ENCODE data around the gene WDR31.
"Not testable (repeated sequence)": the region's sequence is repeated elsewhere in the genome, so short reads cannot be mapped to it uniquely, and the experiment has no call there.

The WDR31 gene

DNA sequence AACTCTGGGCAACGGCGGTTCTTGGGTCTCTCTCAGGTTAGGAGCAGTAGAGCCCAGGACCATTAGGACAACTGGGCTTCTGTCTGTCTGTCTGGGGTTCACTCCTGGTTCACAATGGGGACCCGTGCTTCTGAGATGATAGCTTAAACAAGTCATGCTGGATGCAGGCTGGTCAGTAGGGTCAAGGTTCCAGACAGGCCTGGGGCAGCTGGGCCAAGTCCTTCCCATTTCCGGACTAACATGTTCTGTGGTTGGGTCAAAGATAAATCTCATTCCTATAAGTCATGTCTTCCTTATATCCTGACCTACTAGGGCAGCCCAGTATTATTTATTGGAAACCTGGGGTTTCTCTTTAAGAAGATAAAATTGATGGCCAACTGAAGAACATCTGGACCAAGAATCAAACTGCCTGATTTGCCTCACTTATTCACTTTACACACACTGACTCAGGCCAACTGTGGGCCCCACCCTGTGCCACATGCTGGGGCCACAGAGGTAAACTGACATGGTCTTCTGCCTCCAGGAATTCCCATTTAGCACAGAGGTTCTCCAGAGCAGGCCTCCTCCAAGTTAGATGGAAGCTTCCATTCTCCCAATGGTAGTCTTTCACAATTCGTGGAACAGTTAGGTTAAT, 28.4 kb upstream of the WDR31 start:
- no peak for DNase-seq

- DNase-seq = not testable (repeated sequence)
These were observed 25.6 kb upstream of the WDR31 start for GRCh38 chr9:113365652-113366051.

GRCh38 chr9:113364951-113365350, 24.9 kb upstream of the WDR31 start:
- no peak for DNase-seq

DNA sequence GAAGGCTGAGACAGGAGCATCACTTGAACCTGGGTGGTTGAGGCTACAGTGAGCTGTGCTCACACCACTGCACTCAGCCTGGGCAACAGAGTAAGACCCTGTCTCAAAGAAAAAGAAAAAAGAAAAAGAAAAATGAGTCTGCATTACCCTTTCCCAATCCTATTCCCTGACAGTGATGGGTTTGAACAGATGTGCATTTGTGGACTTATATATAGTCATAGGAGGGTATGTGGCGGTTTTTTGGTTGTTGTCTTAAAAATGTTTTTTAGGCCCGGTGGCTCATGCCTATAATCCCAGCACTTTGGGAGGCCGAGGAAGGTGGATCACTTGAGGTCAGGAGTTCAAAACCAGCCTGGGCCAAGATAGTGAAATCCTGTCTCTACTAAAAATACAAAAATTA, 23.3 kb upstream of the WDR31 start:
- no peak for DNase-seq

DNA sequence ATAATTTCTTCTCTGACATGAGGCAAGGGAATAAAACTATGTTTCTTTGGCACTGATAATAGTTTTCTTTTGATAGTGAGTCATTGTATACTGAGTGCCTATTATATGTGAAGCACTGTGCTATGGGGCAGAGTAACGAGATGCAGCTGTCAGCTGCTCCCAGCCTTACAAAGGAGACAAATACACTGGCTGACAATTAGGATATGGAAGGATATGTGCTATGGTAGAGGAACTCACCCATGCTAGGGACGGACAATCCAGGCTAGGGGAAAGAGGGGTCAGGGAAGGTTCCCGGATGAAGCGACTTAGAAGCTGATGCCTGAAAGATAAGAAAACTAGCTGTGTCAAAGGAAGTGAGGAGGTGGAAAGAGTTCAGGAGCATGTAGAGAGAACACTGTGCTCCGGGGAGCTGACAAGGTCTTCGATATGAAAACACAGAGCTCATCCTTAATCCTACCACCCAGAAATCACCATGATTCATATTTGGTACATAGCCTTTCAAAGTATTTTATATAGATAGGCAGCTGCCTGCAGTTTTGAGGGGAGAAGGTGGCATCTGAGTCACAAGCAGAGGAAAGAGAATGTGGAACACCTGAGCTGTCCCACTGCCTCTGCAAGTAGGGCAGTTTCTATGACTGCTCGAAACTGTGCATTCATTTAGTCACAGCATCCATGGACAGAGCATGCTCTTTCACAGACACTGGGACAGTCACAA, 21.4 kb upstream of the WDR31 start:
- no peak for DNase-seq

- DNase-seq = no peak
These were observed 20.3 kb upstream of the WDR31 start for GRCh38 chr9:113360242-113360842.

DNA sequence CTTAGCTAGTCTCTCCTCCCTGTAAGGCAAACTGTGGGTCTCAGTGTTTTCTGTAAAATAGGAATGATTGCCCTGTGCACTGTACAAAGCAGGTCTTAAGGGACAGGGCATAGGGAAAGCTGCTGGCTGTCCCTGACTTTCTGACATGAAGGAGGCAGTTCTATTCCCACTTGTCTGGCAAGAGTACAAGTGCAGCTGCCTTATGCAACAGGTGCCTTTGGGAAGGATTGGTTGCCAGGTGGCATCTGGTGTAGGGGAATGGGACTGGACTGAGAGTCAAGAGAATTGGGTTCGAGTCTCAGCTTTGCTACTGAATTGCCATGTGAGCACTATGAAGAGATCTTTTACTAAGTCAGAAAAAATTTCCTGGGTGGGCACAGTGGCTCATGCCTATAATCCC, 19.3 kb upstream of the WDR31 start:
- no peak for DNase-seq

GRCh38 chr9:113356686-113357292, 16.7 kb upstream of the WDR31 start:
- DNase-seq = no peak

DNA sequence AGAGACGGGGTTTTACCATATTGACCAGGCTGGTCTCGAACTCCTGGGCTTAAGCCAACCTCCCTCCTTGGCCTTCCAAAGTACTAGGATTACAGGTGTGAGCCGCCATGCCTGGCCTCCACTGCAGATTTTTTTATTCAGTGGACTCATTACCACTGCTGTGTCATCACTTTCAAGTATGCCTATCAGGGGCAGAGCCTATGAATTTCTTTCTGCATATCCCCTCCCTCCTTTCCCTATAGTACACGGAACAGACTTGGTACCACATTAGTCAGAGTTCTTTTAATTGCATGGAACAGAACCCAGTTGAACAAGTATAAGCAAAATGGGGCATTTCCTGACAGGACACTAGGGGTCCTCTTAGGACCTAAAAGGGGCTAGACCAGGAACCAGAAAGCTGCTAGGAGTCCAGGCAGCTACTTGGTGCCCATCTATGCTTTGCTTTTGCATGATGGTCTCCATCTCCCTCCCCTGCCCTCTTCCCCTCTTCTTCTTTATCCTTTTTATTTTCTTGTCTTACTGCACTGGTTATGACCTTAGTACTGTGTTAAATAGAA, 15.0 kb upstream of the WDR31 start:
- DNase-seq = no peak

DNA sequence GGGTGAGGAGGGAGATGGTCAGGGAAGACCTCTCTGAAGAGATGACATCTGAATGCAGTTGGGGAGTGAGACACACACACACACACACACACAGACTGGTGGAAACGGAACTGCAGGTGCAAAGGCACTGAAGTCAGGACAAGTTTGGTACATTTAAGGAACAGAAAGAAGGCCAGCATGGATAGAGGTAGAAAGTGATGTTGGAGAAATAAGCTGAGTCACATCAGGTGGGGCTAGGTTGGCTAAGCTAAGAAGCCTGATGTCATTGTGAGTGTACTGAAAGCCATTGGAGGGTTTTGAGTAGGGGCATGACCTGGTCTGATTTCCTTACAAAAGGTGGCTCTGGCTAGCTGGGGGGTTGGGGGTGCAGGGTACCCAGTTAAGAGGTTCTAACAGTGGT, 12.3 kb upstream of the WDR31 start:
- DNase-seq = no peak

DNA sequence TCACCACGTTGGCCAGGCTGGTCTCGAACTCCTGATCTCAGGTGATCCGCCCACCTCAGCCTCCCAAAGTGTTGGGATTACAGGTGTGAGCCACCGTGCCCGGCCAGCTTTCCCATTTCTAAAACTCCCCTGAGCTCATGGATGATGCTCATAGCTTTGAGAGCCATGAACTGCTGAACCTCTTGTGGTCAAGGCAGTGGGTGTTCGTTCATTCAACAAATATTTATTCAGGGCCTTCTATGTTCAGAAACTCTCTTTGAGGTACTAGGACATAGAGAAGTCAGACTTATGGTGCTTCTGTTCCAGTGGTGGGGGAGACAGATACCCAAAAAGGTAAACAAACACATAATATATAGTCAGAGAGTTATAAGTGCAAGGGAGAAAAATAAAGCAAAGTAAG, 11.9 kb upstream of the WDR31 start:
- no peak for DNase-seq

- no peak for DNase-seq
These were observed 10.9 kb upstream of the WDR31 start for GRCh38 chr9:113350937-113351336.

GRCh38 chr9:113350107-113350661, 10.1 kb upstream of the WDR31 start:
- no peak for DNase-seq

- no peak for DNase-seq
These were observed 9.5 kb upstream of the WDR31 start, which contains the start of gene BSPRY for GRCh38 chr9:113349445-113350094. BSPRY (plus strand) TSS chr9:113349541; CDS start chr9:113349580, 39 bp downstream.

GRCh38 chr9:113349066-113349444, 9.0 kb upstream of the WDR31 start:
- DNase-seq = no peak

DNA sequence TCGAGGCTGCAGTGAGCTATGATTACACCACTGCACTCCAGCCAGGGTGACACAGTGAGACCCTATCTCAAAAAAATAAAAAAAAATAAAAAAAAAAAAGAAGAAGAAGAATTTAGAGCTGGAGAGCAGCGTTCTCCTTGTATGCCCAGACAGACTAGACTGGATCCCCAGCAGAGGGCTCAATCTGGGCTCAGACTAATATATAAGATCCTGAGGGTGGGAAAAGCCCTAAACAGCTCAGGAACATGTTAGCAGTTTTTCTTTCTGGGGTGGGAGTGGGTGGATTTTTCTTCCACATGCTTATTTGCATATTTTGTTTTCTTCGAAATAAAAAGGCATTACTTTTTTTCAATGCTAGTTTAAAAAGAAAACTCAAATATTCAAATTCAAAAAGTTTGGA, 8.4 kb upstream of the WDR31 start:
- DNase-seq = no peak

- no peak for DNase-seq
These were observed 5.6 kb upstream of the WDR31 start for GRCh38 chr9:113345671-113346070.

GRCh38 chr9:113345190-113345589, 5.1 kb upstream of the WDR31 start:
- DNase-seq = no peak

GRCh38 chr9:113343732-113344231, 3.7 kb upstream of the WDR31 start:
- no peak for DNase-seq

DNA sequence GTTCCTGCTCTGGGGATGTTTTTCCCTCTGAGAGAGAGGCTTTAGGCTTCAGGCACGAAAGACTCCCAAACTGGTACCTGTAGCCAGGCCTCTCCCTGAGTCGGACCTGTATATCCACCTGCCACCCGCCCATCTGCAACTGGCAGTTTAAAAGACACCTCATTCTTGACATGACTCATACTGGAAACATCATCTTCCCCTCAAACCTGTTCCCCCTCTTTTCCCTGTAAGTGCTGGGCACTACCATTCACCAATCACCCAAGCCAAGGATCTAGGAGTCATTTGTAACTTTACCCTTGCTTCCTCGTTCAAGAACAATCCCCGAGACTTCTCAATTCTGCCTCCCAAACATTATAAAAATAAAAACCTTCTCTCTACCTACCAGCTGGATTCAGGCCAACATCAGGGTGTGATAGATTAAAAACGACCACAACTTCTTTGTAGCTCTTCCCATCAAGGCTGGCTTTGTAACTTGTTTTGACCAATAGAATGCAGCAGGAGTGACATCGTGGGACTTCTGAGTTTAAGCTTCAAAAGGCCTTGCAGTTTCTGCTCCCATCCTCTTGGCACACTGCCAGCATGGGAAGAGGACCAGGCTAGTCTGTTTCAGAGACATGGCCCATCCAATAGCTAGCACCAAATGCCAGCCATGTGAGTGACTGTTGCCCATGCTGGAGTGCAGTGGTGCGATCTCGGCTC, 1.8 kb upstream of the WDR31 start:
- no peak for DNase-seq

DNA sequence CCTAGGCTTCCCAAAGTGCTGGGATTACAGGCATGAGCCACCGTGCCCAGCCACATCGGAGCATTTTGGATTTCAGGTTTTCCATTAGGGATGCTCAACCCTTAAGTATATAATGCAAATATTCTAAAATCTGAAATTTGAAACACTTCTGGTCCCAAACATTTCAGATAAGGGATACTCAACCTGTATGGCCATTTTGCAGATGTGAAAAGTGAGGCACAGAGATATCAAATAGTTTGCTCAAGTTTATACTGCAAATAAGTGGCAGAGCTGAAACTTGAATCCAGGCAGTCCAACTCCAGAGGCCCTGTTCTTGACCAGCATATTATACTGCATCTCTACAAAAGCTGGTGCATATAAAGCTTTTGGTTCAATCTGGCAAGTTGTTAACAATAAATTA, 2.4 kb downstream of the WDR31 start:
- no peak for DNase-seq

DNA sequence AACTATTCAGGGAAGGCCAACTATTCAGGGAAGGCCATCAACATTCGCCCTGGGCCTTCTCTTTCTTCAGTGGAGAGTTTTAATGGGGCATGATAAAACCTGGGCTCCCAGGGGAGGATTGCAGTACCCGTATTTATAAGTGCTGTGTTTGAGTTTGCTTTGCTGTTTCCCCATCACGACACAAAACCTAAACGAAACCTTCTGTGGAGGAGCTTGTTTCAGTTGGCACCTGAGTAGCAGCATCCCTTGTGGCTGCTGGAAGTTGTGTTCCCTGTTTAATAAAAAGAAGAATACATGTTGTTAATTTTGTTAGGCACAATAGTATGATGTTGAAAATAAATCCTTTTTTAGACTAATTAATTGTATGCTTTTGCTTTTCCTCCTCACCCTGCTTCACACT, 8.3 kb downstream of the WDR31 start:
- no peak for DNase-seq

Data from effector CD8-positive, alpha-beta T cell (primary cell).